ENCODE results near the gene ADGRF1. TPM values are rescaled to one million over a fixed set of nuclear protein-coding genes. Genes with fewer than 3 reads are reported as not detected.
A peak's percentile ranks its signal among the peaks of the same experiment; 100 is the strongest.
"Not testable (repeated sequence)": the region's sequence is repeated elsewhere in the genome, so short reads cannot be mapped to it uniquely, and the experiment has no call there.

Gene ADGRF1
- total RNA-seq, 8 experiments from 2014 or later: under 0.01 to 0.85 (median 0.27) TPM; not detected in 2

- H3K27ac ChIP-seq: no peak overlapping the region
- whole genome bisulfite sequencing, 10 experiments: 24 to 94% (median 68%) methylated on average over 2 of the region's 2 CpGs
- H3K4me1 ChIP-seq (replicated peaks in 1 of 2): no peaks in the 10 kb centered on the region
- in situ Hi-C loops (cut with MboI; ENCODE audit: low pct_unique_long_range_greater_than_20kb in 2 of 9, low sequenced_read_pairs in 9 of 9, unreplicated experiment in 9 of 9): no loop called here
- ATAC-seq (replicated peaks in 6 of 8): no peak
- no peak overlapping the region for H3K4me3 ChIP-seq
Measured at GRCh38 chr6:47056832-47057231, 14.7 kb upstream of the ADGRF1 start.

- H3K4me3 ChIP-seq; H3K4me1 ChIP-seq (replicated peaks in 1 of 2); ATAC-seq (replicated peaks in 6 of 8); H3K27ac ChIP-seq; in situ Hi-C loops (cut with MboI; ENCODE audit: low pct_unique_long_range_greater_than_20kb in 2 of 9, low sequenced_read_pairs in 9 of 9, unreplicated experiment in 9 of 9): not testable (repeated sequence)
- WGBS, 10 experiments: 100% methylated on average over 1 of the region's 2 CpGs; no CpG with 5 or more reads in 9 of the 10 experiments
Measured at GRCh38 chr6:47054302-47054701, 12.2 kb upstream of the ADGRF1 start.

- Histone ChIP-seq H3K27ac (no peak overlapping the region), H3K4me1 (replicated peaks in 1 of 2) (no peaks in the 10 kb centered on the region), H3K4me3 (no peak overlapping the region)
- in situ Hi-C loops (cut with MboI; ENCODE audit: low pct_unique_long_range_greater_than_20kb in 2 of 9, low sequenced_read_pairs in 9 of 9, unreplicated experiment in 9 of 9): loop anchor here in 1 of 9 experiments (25.0 kb wide), 1 partner anchor 211 kb away; no protein-coding TSS in a partner anchor
- no peak for ATAC-seq (replicated peaks in 6 of 8)
Measured at GRCh38 chr6:47048638-47049037, 6.5 kb upstream of the ADGRF1 start.

GRCh38 chr6:47047479-47048407 is 5.6 kb upstream of the ADGRF1 start:
- Histone ChIP-seq H3K4me3 (no peak overlapping the region), H3K27ac (no peak overlapping the region), H3K4me1 (replicated peaks in 1 of 2) (no peaks in the 10 kb centered on the region)
- WGBS, 10 experiments: 0 to 44% (median 31%) methylated on average over 2 to 7 of the region's 9 CpGs; no CpG with 5 or more reads in 1 of the 10 experiments
- peak; percentile 43 to 98 (median 76) for ATAC-seq (replicated peaks in 6 of 8)
- in situ Hi-C loops (cut with MboI; ENCODE audit: low pct_unique_long_range_greater_than_20kb in 2 of 9, low sequenced_read_pairs in 9 of 9, unreplicated experiment in 9 of 9): loop anchor here in 1 of 9 experiments (25.0 kb wide), 1 partner anchor 210 kb away; no protein-coding TSS in a partner anchor

GRCh38 chr6:47047097-47047478 is 5.0 kb upstream of the ADGRF1 start:
- H3K27ac ChIP-seq: no peak overlapping the region
- no peak overlapping the region for H3K4me3 ChIP-seq
- 30 to 86% (median 64%) methylated on average over 2 of the region's 3 CpGs; no CpG with 5 or more reads in 5 of the 10 experiments for WGBS, 10 experiments
- H3K4me1 ChIP-seq (replicated peaks in 1 of 2): no peaks in the 10 kb centered on the region
- ATAC-seq (replicated peaks in 6 of 8): no peak
- in situ Hi-C loops (cut with MboI; ENCODE audit: low pct_unique_long_range_greater_than_20kb in 2 of 9, low sequenced_read_pairs in 9 of 9, unreplicated experiment in 9 of 9): loop anchor here in 1 of 9 experiments (25.0 kb wide), 1 partner anchor 210 kb away; no protein-coding TSS in a partner anchor

- Histone ChIP-seq H3K4me3 (no peak overlapping the region), H3K4me1 (replicated peaks in 1 of 2) (no peaks in the 10 kb centered on the region), H3K27ac (no peak overlapping the region)
- in situ Hi-C loops (cut with MboI; ENCODE audit: low pct_unique_long_range_greater_than_20kb in 2 of 9, low sequenced_read_pairs in 9 of 9, unreplicated experiment in 9 of 9): loop anchor here in 1 of 9 experiments (25.0 kb wide), 1 partner anchor 207 kb away; no protein-coding TSS in a partner anchor
- WGBS, 10 experiments: 53 to 100% (median 78%) methylated on average over 1 to 5 of the region's 5 CpGs; no CpG with 5 or more reads in 2 of the 10 experiments
- no peak for ATAC-seq (replicated peaks in 6 of 8)
Measured at GRCh38 chr6:47044397-47044796, 2.3 kb upstream of the ADGRF1 start.

- 0 to 100% (median 86%) methylated on average over 1 of the region's 1 CpG; no CpG with 5 or more reads in 3 of the 10 experiments for WGBS, 10 experiments
- in situ Hi-C loops (cut with MboI; ENCODE audit: low pct_unique_long_range_greater_than_20kb in 2 of 9, low sequenced_read_pairs in 9 of 9, unreplicated experiment in 9 of 9): loop anchor here in 1 of 9 experiments (25.0 kb wide), 1 partner anchor 206 kb away; no protein-coding TSS in a partner anchor
- Histone ChIP-seq H3K4me3 (no peak overlapping the region), H3K27ac (no peak overlapping the region), H3K4me1 (replicated peaks in 1 of 2) (no peaks in the 10 kb centered on the region)
- ATAC-seq (replicated peaks in 6 of 8): no peak
Measured at GRCh38 chr6:47043286-47043685, 1.2 kb upstream of the ADGRF1 start.

GRCh38 chr6:47041741-47042140 is 391 bp downstream of the ADGRF1 start:
- 23 to 100% (median 87%) methylated on average over 1 to 2 of the region's 2 CpGs; no CpG with 5 or more reads in 2 of the 10 experiments for WGBS, 10 experiments
- no peaks in the 10 kb centered on the region for H3K4me1 ChIP-seq (replicated peaks in 1 of 2)
- H3K4me3 ChIP-seq: no peak overlapping the region
- no peak for ATAC-seq (replicated peaks in 6 of 8)
- in situ Hi-C loops (cut with MboI; ENCODE audit: low pct_unique_long_range_greater_than_20kb in 2 of 9, low sequenced_read_pairs in 9 of 9, unreplicated experiment in 9 of 9): loop anchor here in 1 of 9 experiments (25.0 kb wide), 1 partner anchor 204 kb away; no protein-coding TSS in a partner anchor
- no peak overlapping the region for H3K27ac ChIP-seq

- H3K4me3 ChIP-seq: no peak overlapping the region
- H3K27ac ChIP-seq: no peak overlapping the region
- ATAC-seq (replicated peaks in 6 of 8): peak; percentile 21 to 90 (median 59)
- H3K4me1 ChIP-seq (replicated peaks in 1 of 2): peaks cover 0 to 7% of the 10 kb centered on the region in 2 donors
- WGBS, 10 experiments: 0 to 90% (median 43%) methylated on average over 2 to 6 of the region's 6 CpGs; no CpG with 5 or more reads in 1 of the 10 experiments
- in situ Hi-C loops (cut with MboI; ENCODE audit: low pct_unique_long_range_greater_than_20kb in 2 of 9, low sequenced_read_pairs in 9 of 9, unreplicated experiment in 9 of 9): loop anchor here in 1 of 9 experiments (25.0 kb wide), 1 partner anchor 198 kb away; no protein-coding TSS in a partner anchor
Measured at GRCh38 chr6:47034926-47035325, 7.2 kb downstream of the ADGRF1 start.

- no peak overlapping the region for H3K4me3 ChIP-seq
- H3K4me1 ChIP-seq (replicated peaks in 1 of 2): peaks cover 0 to 7% of the 10 kb centered on the region in 2 donors
- no peak overlapping the region for H3K27ac ChIP-seq
- in situ Hi-C loops (cut with MboI; ENCODE audit: low pct_unique_long_range_greater_than_20kb in 2 of 9, low sequenced_read_pairs in 9 of 9, unreplicated experiment in 9 of 9): loop anchor here in 1 of 9 experiments (25.0 kb wide), 1 partner anchor 197 kb away; no protein-coding TSS in a partner anchor
- 14 to 100% (median 83%) methylated on average over 1 to 2 of the region's 2 CpGs; no CpG with 5 or more reads in 5 of the 10 experiments for WGBS, 10 experiments
- peak in 2 of 8 experiments; percentile 18 to 38 for ATAC-seq (replicated peaks in 6 of 8)
Measured at GRCh38 chr6:47034421-47034820, 7.7 kb downstream of the ADGRF1 start.

- Histone ChIP-seq H3K4me1 (replicated peaks in 1 of 2) (peaks cover 0 to 7% of the 10 kb centered on the region in 2 donors), H3K4me3 (no peak overlapping the region), H3K27ac (no peak overlapping the region)
- WGBS, 10 experiments: 3 to 100% (median 91%) methylated on average over 3 to 12 of the region's 12 CpGs
- ATAC-seq (replicated peaks in 6 of 8): no peak
- in situ Hi-C loops (cut with MboI; ENCODE audit: low pct_unique_long_range_greater_than_20kb in 2 of 9, low sequenced_read_pairs in 9 of 9, unreplicated experiment in 9 of 9): loop anchor here in 1 of 9 experiments (25.0 kb wide), 1 partner anchor 196 kb away; no protein-coding TSS in a partner anchor
Measured at GRCh38 chr6:47032974-47033765, 9.0 kb downstream of the ADGRF1 start.

GRCh38 chr6:47031656-47032055 is 10.5 kb downstream of the ADGRF1 start:
- WGBS, 10 experiments: 20 to 100% (median 79%) methylated on average over 1 to 3 of the region's 3 CpGs; no CpG with 5 or more reads in 3 of the 10 experiments
- Histone ChIP-seq H3K4me3 (no peak overlapping the region), H3K27ac (no peak overlapping the region), H3K4me1 (replicated peaks in 1 of 2) (peaks cover 0 to 7% of the 10 kb centered on the region in 2 donors)
- ATAC-seq (replicated peaks in 6 of 8): no peak
- in situ Hi-C loops (cut with MboI; ENCODE audit: low pct_unique_long_range_greater_than_20kb in 2 of 9, low sequenced_read_pairs in 9 of 9, unreplicated experiment in 9 of 9): loop anchor here in 1 of 9 experiments (25.0 kb wide), 1 partner anchor 194 kb away; no protein-coding TSS in a partner anchor
